ENCODE measurements around the gene ERFL. TPM values are rescaled to one million over a fixed set of nuclear protein-coding genes. Genes with fewer than 3 reads are reported as not detected.
A peak's percentile ranks its signal among the peaks of the same experiment; 100 is the strongest.

ERFL gene
- total and polyA plus RNA-seq, 12 donors, result 0.10 TPM; not detected in 11

DNA sequence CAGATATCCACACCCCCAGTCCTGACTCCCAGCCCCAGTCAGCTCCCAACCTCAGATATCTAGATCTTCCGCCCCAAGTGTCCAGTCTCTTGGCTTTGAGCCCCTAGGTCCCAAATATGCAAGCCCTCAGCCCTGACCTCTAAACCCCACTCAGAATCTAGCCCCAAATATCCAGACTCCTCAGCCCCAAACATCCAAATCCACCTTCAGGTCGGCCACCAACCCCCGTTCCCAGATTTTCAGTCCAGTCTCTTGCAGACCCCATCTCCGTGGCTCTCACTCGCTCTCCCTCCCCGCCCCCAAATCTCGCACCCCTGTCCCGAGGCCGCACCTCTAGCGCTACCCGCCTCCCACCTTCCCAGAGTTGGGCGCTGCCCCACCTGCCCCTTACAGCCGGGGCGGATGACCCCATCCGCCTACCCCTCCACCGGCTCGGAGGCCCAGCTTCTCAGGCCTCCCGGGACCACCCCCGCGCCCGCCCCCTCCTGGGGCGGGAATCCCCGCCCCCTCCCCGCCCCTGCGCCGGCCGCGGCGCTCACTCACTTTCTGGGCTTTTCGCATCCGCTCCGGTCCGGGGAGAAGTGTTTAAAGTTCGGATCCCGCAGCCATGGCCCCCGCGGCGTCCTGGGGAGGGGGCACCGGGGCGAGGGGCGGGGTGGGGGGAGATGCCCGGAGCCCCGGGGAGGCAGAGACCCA, 604 bp downstream of the ERFL start:
- no peak for TF ChIP-seq CTCF (IDR thresholded peaks at IDR 0.05)
- no peak for TF ChIP-seq POLR2A (IDR thresholded peaks at IDR 0.05)
- H3K27me3 ChIP-seq, result peaks cover 91% of the 10 kb centered on the region
- H3K4me1 ChIP-seq (replicated peaks in 1 of 2), result peaks cover 0 to 11% of the 10 kb centered on the region in 2 donors
- peak overlapping the region in 2 of 4 donors; percentile 6 to 48 for H3K4me3 ChIP-seq
- no peak for DNase-seq
- intact Hi-C loops (cut with DNase I), result no loop called here
- H3K9me3 ChIP-seq (replicated peaks in 1 of 3), result no peaks in the 10 kb centered on the region
- no peaks in the 10 kb centered on the region for H3K36me3 ChIP-seq (replicated peaks in 1 of 2)
- no peak overlapping the region for H3K27ac ChIP-seq
- 6 to 12% (median 8%) methylated on average over 8 to 43 of the region's 43 CpGs for WGBS, 4 donors

DNA sequence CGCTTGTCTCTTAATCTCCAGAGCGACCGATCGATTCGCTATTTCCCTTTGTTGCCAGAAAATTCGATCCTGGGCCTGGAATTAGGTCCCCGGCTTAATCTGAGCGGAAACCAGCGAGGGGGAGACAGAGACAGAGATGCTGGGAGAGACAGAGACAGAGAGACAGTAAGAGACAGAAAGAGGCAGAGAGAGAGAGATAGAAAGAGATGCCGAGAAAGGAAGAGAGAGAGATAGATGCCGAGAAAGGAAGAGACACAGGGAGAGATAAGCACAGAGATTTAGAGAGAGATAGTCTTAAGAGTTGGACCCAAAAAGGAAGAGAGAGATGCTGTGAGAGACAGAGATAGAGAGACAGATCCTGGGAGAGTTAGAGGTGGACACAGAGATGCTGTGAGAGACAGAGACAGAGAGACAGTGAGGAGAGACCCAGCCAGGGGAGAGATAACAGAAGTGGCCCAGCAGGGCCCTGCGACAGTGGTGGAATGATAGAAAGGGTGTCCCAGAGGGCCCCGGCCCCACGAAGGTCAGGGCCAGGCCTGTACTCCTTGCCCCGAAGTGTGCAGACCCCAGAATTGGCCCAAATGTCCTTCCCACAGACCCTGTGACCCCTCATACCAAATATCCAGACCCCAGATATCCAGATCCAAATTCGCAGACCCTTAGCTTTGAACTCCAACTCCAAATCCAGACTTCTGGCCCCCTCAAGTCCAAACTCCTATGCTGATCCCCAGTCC, 1.3 kb downstream of the ERFL start:
- no peaks in the 10 kb centered on the region for H3K36me3 ChIP-seq (replicated peaks in 1 of 2)
- intact Hi-C loops (cut with DNase I), result no loop called here
- WGBS, 4 donors, result 42 to 48% (median 45%) methylated on average over 15 to 16 of the region's 16 CpGs
- H3K27ac ChIP-seq, result no peak overlapping the region
- peaks cover 90% of the 10 kb centered on the region for H3K27me3 ChIP-seq
- H3K4me3 ChIP-seq, result no peak overlapping the region
- peaks cover 0 to 11% of the 10 kb centered on the region in 2 donors for H3K4me1 ChIP-seq (replicated peaks in 1 of 2)
- no peak for TF ChIP-seq POLR2A (IDR thresholded peaks at IDR 0.05)
- H3K9me3 ChIP-seq (replicated peaks in 1 of 3), result no peaks in the 10 kb centered on the region
- no peak for DNase-seq

- WGBS, 4 donors, result 13 to 31% (median 22%) methylated on average over 9 to 27 of the region's 27 CpGs
- no peak for DNase-seq
- no peak for TF ChIP-seq POLR2A (IDR thresholded peaks at IDR 0.05)
- TF ChIP-seq CTCF (IDR thresholded peaks at IDR 0.05), result no peak
- peaks cover 83% of the 10 kb centered on the region for H3K27me3 ChIP-seq
- intact Hi-C loops (cut with DNase I), result no loop called here
- H3K27ac ChIP-seq, result no peak overlapping the region
- H3K36me3 ChIP-seq (replicated peaks in 1 of 2), result no peaks in the 10 kb centered on the region
- H3K4me1 ChIP-seq (replicated peaks in 1 of 2), result peaks cover 0 to 11% of the 10 kb centered on the region in 2 donors
- no peak overlapping the region for H3K4me3 ChIP-seq
- no peaks in the 10 kb centered on the region for H3K9me3 ChIP-seq (replicated peaks in 1 of 3)
Observed at GRCh38 chr19:41926028-41926762, 2.1 kb downstream of the ERFL start.

DNA sequence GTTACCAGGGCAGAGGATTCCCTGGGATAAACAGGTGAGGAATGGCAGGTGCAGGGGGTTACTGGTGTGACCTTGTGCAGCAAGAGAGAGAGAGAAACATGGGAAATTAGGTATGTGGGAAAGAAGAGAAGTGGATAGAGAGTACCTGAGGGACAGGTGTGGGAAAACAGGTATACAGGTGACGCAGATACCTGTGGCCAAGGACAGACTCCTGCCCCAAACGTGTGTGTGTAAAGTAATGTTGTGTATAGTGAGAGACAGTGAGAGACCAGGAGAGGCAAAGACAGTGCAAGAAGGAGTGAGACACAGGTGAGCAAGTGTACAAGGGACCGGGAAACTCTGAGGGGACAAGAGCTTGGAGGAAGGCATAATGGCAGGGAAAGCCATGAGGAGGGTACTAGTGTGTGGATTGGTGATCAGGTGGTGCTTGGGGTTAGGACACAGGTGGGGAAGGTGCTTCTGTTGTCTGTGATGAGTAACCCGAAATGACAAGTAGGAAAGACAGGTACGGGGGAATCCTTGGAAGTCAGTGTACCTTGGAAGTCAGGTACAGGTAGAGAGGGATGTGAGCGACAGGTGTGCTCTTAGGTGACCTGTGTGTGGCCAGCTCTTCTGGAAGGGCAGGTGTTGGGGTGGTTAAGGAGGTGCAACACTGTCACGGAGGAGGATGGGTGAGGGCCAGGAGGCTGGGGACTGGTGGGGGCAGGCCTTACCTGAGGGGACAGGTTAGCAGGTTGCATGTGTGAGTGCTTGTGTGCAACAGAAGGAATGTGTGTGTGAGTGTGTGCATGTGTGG, 2.8 kb downstream of the ERFL start:
- intact Hi-C loops (cut with DNase I), result no loop called here
- Histone ChIP-seq H3K4me1 (replicated peaks in 1 of 2) (peaks cover 0 to 11% of the 10 kb centered on the region in 2 donors), H3K36me3 (replicated peaks in 1 of 2) (no peaks in the 10 kb centered on the region), H3K27ac (no peak overlapping the region), H3K27me3 (peaks cover 81% of the 10 kb centered on the region), H3K9me3 (replicated peaks in 1 of 3) (no peaks in the 10 kb centered on the region), H3K4me3 (no peak overlapping the region)
- DNase-seq, result no peak
- WGBS, 4 donors, result 35 to 43% (median 37%) methylated on average over 7 of the region's 7 CpGs
- TF ChIP-seq POLR2A (IDR thresholded peaks at IDR 0.05) (no peak), CTCF (IDR thresholded peaks at IDR 0.05) (no peak)

Measured in adrenal gland (tissue), 12 donors.